ENCODE results near the gene CDC20.
"Not testable (repeated sequence)": the region's sequence is repeated elsewhere in the genome, so short reads cannot be mapped to it uniquely, and the experiment has no call there.

CDC20 gene

DNA sequence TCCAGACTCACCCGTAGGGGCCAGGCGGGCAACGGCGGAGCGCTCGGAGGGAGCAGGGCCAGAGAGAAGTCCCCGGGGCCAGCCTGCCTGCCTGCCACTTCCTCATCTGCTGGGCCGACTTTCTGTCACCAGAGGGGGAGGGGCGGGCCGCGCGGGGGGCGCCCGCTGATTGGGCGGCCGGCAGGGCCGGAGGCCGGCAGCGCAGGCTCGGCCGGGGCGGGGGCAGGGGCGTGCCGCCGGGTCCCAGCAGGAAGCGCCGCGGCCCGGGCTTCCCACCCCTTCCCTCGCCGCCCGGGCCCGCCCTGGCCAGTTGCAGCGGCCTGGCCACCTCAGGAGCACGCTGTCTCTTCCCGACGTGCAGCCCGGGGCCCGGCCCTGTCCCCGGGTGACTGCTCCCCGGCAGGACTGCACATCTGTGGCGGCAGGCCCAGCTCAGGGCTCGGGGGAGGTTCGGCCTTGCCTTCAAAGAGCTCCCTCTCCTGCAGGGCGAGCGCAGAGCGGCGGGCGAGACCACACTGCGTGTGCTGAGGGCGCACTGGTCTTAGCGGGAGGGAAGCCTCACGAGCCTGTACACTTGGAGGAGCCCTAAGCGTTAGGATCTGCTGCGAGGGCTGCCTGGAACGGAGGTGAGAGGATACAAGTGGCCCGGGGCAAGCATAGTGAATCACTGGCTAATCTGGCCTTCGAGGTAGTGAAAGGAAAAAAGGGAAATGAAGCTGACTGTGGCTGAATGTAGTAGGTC is 9.3 kb downstream of the CDC20 start, which contains the start of gene ELOVL1:
ELOVL1 (minus strand) TSS at position 108 of the 742 bp plus-strand sequence. CDS start 2,402 bp downstream, outside the sequence.
- H3K4me3 ChIP-seq, result peak within 1 kb of the TSS; percentile 95
- peaks cover 19% of the 10 kb centered on the region for H3K36me3 ChIP-seq (ENCODE audit: insufficient read depth, low read length)
- H3K27ac ChIP-seq, result peak within 1 kb of the TSS; percentile 27; the same call in 1 of the 2 replicates
- peak within 1 kb of the TSS; percentile 84 for H3K9ac ChIP-seq (ENCODE audit: insufficient read length)
- no peaks in the 10 kb centered on the region for H3K9me3 ChIP-seq (ENCODE audit: low read depth, low read length)
- TF ChIP-seq EZH2 (IDR thresholded peaks at IDR 0.05) (no peak), POLR2AphosphoS5 (IDR thresholded peaks at IDR 0.05; ENCODE audit: borderline replicate concordance, low read depth, low read length) (peak; percentile 84), FOXP2 (optimal IDR thresholded peaks at IDR 0.05; ENCODE audit: control extremely low read depth, extremely low read length, insufficient read depth) (no peak)
- no peak for DNase-seq (ENCODE audit: low read depth, low spot score)

DNA sequence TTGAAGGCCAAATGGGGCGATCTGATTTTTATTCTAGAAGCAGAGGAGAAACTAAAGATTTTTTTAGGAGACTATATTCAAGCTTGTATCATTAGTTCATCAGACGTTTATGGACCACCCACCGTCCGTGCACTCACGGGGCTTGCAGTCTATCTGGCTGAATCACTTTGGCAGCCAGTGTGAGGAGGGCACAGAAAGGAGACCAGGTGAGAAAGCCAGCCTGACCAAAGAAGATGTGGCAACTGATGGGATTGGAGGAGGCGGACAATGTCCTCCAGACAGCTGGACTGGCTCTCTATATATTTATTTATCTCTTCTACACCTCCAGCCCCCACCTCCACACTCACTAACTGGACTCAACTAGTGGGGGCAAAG is 9.9 kb downstream of the CDC20 start:
- peak overlapping the region; percentile 95 for H3K4me3 ChIP-seq
- peaks cover 14% of the 10 kb centered on the region; the same call in 1 of the 2 replicates for H3K36me3 ChIP-seq (ENCODE audit: insufficient read depth, low read length)
- DNase-seq (ENCODE audit: low read depth, low spot score), result no peak
- H3K27ac ChIP-seq, result peak overlapping the region; percentile 27; the same call in 1 of the 2 replicates
- TF ChIP-seq POLR2AphosphoS5 (IDR thresholded peaks at IDR 0.05; ENCODE audit: borderline replicate concordance, low read depth, low read length), result no peak
- H3K9me3 ChIP-seq (ENCODE audit: low read depth, low read length), result no peaks in the 10 kb centered on the region
- H3K9ac ChIP-seq (ENCODE audit: insufficient read length), result peak overlapping the region; percentile 84

DNA sequence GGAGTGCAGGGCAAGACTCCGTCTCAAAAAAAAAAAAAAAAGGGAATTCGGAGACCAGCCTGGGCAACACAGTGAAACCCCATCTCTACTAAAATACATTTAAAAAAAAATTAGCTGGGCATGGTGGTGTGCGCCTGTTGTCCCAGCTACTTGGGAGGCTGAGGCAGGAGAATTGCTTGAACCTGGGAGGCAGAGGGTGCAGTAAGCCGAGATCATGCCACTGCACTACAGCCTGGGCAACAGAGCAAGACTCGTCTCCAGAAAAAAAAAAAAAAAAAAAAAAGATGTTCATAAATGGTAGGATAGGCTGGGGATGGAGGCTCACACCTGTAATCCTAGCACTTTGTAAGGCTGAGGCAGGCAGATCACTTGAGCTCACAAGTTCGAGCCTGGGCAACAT is 11.0 kb downstream of the CDC20 start:
- H3K9me3 ChIP-seq (ENCODE audit: low read depth, low read length); H3K36me3 ChIP-seq (ENCODE audit: insufficient read depth, low read length); H3K4me3 ChIP-seq; H3K9ac ChIP-seq (ENCODE audit: insufficient read length); H3K27ac ChIP-seq; DNase-seq (ENCODE audit: low read depth, low spot score): not testable (repeated sequence)

DNA sequence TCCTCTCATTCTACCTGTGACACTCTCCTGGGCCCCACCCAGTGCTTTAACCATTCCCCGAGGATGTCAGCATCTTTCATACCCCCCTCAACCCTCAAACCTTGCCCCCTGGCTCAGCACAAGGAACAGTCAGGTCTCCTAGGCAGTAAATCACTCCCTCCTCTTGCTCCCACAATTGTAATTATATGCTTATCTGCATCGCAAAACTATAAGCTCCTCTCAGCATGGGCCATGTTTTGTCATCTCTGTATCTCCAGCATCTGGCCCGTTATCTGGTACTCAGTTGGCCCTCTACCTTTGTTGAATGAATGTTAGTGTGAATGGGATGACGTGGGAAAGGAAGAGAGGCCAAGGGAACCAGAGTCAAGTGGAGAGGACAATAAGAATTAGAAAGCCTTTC is 11.8 kb downstream of the CDC20 start:
- H3K36me3 ChIP-seq (ENCODE audit: insufficient read depth, low read length), result no peaks in the 10 kb centered on the region
- H3K9ac ChIP-seq (ENCODE audit: insufficient read length), result no peak overlapping the region
- no peak overlapping the region for H3K27ac ChIP-seq
- DNase-seq (ENCODE audit: low read depth, low spot score), result no peak
- no peak overlapping the region for H3K4me3 ChIP-seq
- no peak for TF ChIP-seq POLR2AphosphoS5 (IDR thresholded peaks at IDR 0.05; ENCODE audit: borderline replicate concordance, low read depth, low read length)
- no peak for TF ChIP-seq FOXP2 (optimal IDR thresholded peaks at IDR 0.05; ENCODE audit: control extremely low read depth, extremely low read length, insufficient read depth)
- TF ChIP-seq EZH2 (IDR thresholded peaks at IDR 0.05), result no peak
- no peaks in the 10 kb centered on the region for H3K9me3 ChIP-seq (ENCODE audit: low read depth, low read length)

DNA sequence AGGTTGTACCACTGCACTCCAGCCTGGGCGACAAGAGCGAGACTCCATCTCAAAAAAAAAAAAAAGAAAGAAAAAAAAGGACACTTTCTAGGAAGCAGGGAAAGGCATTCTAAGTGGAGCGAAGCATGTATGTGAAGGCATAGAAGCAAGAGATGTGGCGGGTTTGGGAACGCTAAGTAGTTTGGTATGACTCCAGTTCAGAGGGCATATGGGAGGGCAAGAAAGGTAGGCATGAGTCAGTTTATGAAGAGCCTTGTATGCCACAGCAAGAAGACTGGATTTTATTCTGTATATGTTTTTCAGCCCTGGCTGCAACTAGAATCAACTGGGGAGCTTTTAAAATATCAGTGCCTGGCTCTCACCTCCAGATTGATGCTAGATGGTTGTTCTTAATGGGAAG is 13.4 kb downstream of the CDC20 start:
- Histone ChIP-seq H3K36me3 (ENCODE audit: insufficient read depth, low read length) (no peaks in the 10 kb centered on the region), H3K4me3 (no peak overlapping the region), H3K27ac (no peak overlapping the region), H3K9ac (ENCODE audit: insufficient read length) (no peak overlapping the region), H3K9me3 (ENCODE audit: low read depth, low read length) (no peaks in the 10 kb centered on the region)
- no peak for DNase-seq (ENCODE audit: low read depth, low spot score)
- TF ChIP-seq POLR2AphosphoS5 (IDR thresholded peaks at IDR 0.05; ENCODE audit: borderline replicate concordance, low read depth, low read length) (no peak), EZH2 (IDR thresholded peaks at IDR 0.05) (no peak), FOXP2 (optimal IDR thresholded peaks at IDR 0.05; ENCODE audit: control extremely low read depth, extremely low read length, insufficient read depth) (no peak)

DNA sequence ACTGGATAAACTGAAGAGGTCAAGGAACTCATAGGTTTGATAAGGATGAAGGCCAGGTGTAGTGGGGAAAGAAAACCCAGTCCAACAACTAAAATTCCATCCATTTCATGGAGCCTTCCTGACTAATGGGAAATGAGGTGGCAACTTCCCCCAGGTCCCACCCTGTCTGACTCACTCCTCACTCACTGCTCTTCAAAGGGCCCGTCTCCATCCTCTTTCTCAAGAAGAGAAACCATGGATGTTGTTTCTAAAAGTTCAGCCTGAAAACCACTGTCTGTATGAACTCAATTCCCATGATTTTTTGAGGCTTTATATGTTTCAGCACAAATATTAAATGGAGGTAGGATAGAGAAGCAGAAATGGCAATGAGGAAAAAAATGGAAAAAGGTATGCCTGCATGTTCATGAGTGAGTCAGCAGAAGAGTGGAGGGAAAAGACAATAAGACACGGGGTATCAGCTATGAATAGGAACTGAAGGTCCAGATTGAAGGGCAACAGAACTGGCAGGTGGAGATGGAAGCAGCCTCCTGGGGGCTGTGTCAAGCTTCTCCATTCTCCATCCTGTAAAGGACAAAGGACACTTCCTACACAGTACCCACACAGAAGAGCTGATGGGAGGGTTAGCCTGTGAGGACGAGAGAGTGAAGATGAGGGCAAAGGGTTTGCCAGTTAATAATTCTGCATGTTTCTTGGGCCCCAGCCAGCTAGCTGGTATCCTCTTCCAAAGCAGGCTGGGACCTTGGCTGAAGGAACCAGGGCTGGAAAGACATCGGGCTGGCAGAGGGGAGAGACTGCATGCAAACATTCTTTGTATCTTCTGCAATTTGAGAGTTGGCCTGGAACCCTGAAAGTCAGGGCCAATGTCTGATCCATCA is 14.5 kb downstream of the CDC20 start:
- H3K27ac ChIP-seq, result no peak overlapping the region
- TF ChIP-seq POLR2AphosphoS5 (IDR thresholded peaks at IDR 0.05; ENCODE audit: borderline replicate concordance, low read depth, low read length), result no peak
- no peak for TF ChIP-seq EZH2 (IDR thresholded peaks at IDR 0.05)
- no peak for TF ChIP-seq FOXP2 (optimal IDR thresholded peaks at IDR 0.05; ENCODE audit: control extremely low read depth, extremely low read length, insufficient read depth)
- DNase-seq (ENCODE audit: low read depth, low spot score), result no peak
- no peaks in the 10 kb centered on the region for H3K36me3 ChIP-seq (ENCODE audit: insufficient read depth, low read length)
- H3K9me3 ChIP-seq (ENCODE audit: low read depth, low read length), result no peaks in the 10 kb centered on the region
- H3K9ac ChIP-seq (ENCODE audit: insufficient read length), result no peak overlapping the region
- no peak overlapping the region for H3K4me3 ChIP-seq

DNA sequence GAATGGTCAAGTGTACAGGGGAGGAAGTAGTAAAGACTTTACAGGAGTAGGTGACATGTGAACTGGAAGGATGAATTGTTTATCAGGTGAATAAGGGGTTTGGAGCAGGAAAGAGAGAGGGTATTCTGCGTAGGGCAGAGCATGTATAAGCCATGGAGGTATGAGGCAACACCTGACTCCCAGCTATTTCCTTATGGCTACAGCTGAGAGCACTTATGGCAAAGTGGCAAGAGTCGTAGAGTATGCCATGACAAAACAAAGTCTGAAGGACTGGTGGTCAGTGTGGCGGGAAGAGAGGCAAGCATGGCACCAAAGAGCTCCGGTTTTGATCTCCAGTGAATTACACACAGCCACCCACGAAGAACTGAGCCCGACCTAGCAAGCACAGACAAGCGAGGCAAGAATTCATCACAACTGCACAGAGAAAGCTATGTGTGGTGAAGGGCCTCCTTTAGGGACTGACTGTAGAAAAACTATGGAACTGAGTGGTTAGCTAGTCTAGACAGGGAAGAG is 18.0 kb downstream of the CDC20 start:
- no peak for DNase-seq (ENCODE audit: low read depth, low spot score)
- no peaks in the 10 kb centered on the region for H3K36me3 ChIP-seq (ENCODE audit: insufficient read depth, low read length)
- no peak for TF ChIP-seq EZH2 (IDR thresholded peaks at IDR 0.05)
- TF ChIP-seq FOXP2 (optimal IDR thresholded peaks at IDR 0.05; ENCODE audit: control extremely low read depth, extremely low read length, insufficient read depth), result no peak
- no peak for TF ChIP-seq POLR2AphosphoS5 (IDR thresholded peaks at IDR 0.05; ENCODE audit: borderline replicate concordance, low read depth, low read length)
- H3K9me3 ChIP-seq (ENCODE audit: low read depth, low read length), result no peaks in the 10 kb centered on the region
- H3K27ac ChIP-seq, result no peak overlapping the region
- no peak overlapping the region for H3K4me3 ChIP-seq
- no peak overlapping the region for H3K9ac ChIP-seq (ENCODE audit: insufficient read length)

DNA sequence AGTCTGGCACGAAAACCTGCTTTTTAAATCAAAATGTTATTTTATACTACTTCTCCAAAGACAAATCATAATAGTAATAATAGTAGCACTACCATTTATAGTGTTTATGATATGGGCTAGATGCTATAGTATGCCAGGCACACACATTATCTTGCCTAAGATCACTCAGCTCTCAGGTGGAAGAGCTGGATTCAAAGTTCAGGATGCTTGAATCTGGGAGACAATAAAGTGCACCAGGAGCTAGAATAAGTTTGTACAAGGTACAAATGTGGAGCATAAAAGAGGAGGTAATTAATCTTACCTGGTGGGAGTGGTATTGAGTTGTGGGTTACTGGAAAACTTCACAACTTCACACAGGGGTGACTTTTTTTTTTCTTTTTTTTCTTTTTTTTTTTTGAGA is 19.1 kb downstream of the CDC20 start:
- H3K36me3 ChIP-seq (ENCODE audit: insufficient read depth, low read length), result peaks cover under 1% of the 10 kb centered on the region; the same call in 1 of the 2 replicates
- H3K4me3 ChIP-seq, result no peak overlapping the region
- H3K27ac ChIP-seq, result no peak overlapping the region
- no peak for DNase-seq (ENCODE audit: low read depth, low spot score)
- H3K9me3 ChIP-seq (ENCODE audit: low read depth, low read length), result no peaks in the 10 kb centered on the region
- H3K9ac ChIP-seq (ENCODE audit: insufficient read length), result no peak overlapping the region
- TF ChIP-seq POLR2AphosphoS5 (IDR thresholded peaks at IDR 0.05; ENCODE audit: borderline replicate concordance, low read depth, low read length) (no peak), FOXP2 (optimal IDR thresholded peaks at IDR 0.05; ENCODE audit: control extremely low read depth, extremely low read length, insufficient read depth) (no peak), EZH2 (IDR thresholded peaks at IDR 0.05) (no peak)
